Ishikawa (cell line): ENCODE measurements around the gene LGR6.

Source experiments
- MAX ChIP-seq: IDR thresholded peaks from 2 replicates; pipeline ENCODE4 v1.6.1; 2012
- NFIC ChIP-seq: IDR thresholded peaks from 2 replicates; pipeline ENCODE4 v1.6.1; 2012
- REST ChIP-seq: IDR thresholded peaks from 2 replicates; pipeline ENCODE4 v1.6.1; 2012; ENCODE audit warnings: low read depth, mild to moderate bottlenecking
- TAF1 ChIP-seq: IDR thresholded peaks from 2 replicates; pipeline ENCODE4 v1.6.1; 2012; ENCODE audit warnings: low read depth, mild to moderate bottlenecking
- TEAD4 ChIP-seq: IDR thresholded peaks from 2 replicates; pipeline ENCODE4 v1.6.1; 2012

GRCh38 chr1:202343652-202344349, 150.2 kb downstream of the LGR6 start:
- TF ChIP-seq REST (no peak), TEAD4 (no peak), TAF1 (no peak), MAX (no peak), NFIC (no peak)
